SK-N-SH treated with all-trans-retinoic acid at 6 μM for 48 hours (cell line): Measurements from ENCODE around the gene ATP6V1C2.
A peak's percentile ranks its signal among the peaks of the same experiment; 100 is the strongest.
"Not testable (repeated sequence)": the region's sequence is repeated elsewhere in the genome, so short reads cannot be mapped to it uniquely, and the experiment has no call there.

Experiments used
- ATAC-seq: fragments of 200-7000 bp; cut with Tn5 transposase; 3 replicates; pipeline ENCODE4 v1.9.1; 2020; ENCODE audit warnings: mild to moderate bottlenecking, moderate library complexity
- CSDC2 ChIP-seq: fragments of 250-450 bp; sonication (Bioruptor Pico); IDR thresholded peaks from 2 replicates; pipeline ENCODE4 v1.5.0; 2020; ENCODE audit warnings: mild to moderate bottlenecking, moderate library complexity
- ISL1 ChIP-seq: fragments of 250-450 bp; sonication (Bioruptor Pico); IDR thresholded peaks from 2 replicates; pipeline ENCODE4 v2.1.2; 2022; ENCODE audit warnings: mild to moderate bottlenecking, moderate library complexity
- OSR1 ChIP-seq: fragments of 250-450 bp; sonication (Bioruptor Pico); IDR thresholded peaks from 2 replicates; pipeline ENCODE4 v1.8.0; 2022; ENCODE audit warnings: moderate library complexity, mild to moderate bottlenecking, inconsistent platforms
- TCF4 ChIP-seq: fragments of 250-450 bp; sonication (Bioruptor Pico); IDR thresholded peaks from 2 replicates; pipeline ENCODE4 v1.8.0; 2021; ENCODE audit warnings: mild to moderate bottlenecking, moderate library complexity, borderline replicate concordance
- TOX ChIP-seq: fragments of 250-450 bp; sonication (Bioruptor Pico); IDR thresholded peaks from 2 replicates; pipeline ENCODE4 v1.8.0; 2021; ENCODE audit warnings: mild to moderate bottlenecking, moderate library complexity, borderline replicate concordance
- ZFP30 ChIP-seq: fragments of 450-650 bp; formaldehyde crosslinking; IDR thresholded peaks from 2 replicates; pipeline ENCODE4 v1.5.0; 2022; ENCODE audit warnings: mild to moderate bottlenecking, moderate library complexity
- TF ChIP-seq, protein P1 (sequence below): fragments of 250-450 bp; sonication (Bioruptor Pico); IDR thresholded peaks from 2 replicates; pipeline ENCODE4 v1.5.1; 2021; ENCODE audit warnings: mild to moderate bottlenecking, moderate library complexity
- TF ChIP-seq, protein P2 (sequence below): fragments of 250-450 bp; sonication (Bioruptor Pico); IDR thresholded peaks from 2 replicates; pipeline ENCODE4 v1.5.0; 2020; ENCODE audit warnings: mild to moderate bottlenecking, moderate library complexity
- TF ChIP-seq, protein P3 (sequence below): fragments of 250-450 bp; sonication (Bioruptor Pico); IDR thresholded peaks from 2 replicates; pipeline ENCODE4 v1.8.0; 2020; ENCODE audit warnings: mild to moderate bottlenecking, moderate library complexity, borderline replicate concordance
- TF ChIP-seq, protein P4 (sequence below): fragments of 250-450 bp; sonication (Bioruptor Pico); IDR thresholded peaks from 2 replicates; pipeline ENCODE4 v1.8.0; 2021; ENCODE audit warnings: low read depth, mild to moderate bottlenecking, moderate library complexity, borderline replicate concordance

The ATP6V1C2 gene

DNA sequence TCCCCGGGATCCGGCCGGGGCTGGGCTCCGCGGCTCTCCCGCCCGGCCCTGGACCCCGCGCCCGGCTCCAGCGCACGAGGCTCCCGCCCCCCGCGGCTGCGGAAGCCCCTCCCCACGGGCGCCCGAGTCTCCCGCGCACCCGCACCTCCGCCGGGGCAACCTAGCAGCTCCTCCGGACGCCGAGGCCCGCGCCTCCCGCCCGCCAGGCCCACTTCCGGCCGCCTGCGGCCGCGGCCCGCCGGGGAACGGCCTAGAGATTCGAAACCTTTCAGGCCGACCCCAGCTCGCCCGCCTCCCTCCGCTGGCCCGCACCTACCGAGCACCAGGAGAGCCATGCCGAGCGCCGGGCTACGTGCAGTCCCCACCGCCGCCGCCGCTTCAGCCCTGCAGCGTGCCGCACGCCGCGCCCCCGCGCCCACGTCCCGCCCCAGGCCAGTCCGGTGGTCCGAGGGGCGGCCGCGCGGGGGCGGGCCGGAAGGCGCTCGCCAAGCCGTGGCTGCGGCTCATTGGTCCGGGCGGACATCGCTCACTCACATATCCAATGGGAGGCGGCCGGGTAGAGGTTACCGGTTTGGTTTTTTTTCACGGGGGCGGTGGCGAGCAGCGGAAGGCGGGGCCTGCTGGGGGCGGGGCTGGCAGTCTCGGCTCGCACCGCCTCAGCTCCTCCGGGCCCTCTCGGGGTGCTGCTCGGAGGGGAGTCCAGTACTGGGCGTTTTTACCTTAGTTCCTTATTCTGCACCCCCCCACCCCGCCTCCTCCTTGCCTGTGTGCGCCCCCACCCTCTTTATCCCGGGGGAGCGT lies 91.1 kb downstream of the ATP6V1C2 start, which contains the start of gene PDIA6:
Gene PDIA6 (minus strand): TSS at position 424 of the 801 bp plus-strand sequence. CDS start 89 bp downstream, at position 335.
- TF ChIP-seq, protein P1, sequence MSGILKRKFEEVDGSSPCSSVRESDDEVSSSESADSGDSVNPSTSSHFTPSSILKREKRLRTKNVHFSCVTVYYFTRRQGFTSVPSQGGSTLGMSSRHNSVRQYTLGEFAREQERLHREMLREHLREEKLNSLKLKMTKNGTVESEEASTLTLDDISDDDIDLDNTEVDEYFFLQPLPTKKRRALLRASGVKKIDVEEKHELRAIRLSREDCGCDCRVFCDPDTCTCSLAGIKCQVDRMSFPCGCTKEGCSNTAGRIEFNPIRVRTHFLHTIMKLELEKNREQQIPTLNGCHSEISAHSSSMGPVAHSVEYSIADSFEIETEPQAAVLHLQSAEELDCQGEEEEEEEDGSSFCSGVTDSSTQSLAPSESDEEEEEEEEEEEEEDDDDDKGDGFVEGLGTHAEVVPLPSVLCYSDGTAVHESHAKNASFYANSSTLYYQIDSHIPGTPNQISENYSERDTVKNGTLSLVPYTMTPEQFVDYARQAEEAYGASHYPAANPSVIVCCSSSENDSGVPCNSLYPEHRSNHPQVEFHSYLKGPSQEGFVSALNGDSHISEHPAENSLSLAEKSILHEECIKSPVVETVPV (CRISPR knock-in tag) = no peak
- TF ChIP-seq, protein P2, sequence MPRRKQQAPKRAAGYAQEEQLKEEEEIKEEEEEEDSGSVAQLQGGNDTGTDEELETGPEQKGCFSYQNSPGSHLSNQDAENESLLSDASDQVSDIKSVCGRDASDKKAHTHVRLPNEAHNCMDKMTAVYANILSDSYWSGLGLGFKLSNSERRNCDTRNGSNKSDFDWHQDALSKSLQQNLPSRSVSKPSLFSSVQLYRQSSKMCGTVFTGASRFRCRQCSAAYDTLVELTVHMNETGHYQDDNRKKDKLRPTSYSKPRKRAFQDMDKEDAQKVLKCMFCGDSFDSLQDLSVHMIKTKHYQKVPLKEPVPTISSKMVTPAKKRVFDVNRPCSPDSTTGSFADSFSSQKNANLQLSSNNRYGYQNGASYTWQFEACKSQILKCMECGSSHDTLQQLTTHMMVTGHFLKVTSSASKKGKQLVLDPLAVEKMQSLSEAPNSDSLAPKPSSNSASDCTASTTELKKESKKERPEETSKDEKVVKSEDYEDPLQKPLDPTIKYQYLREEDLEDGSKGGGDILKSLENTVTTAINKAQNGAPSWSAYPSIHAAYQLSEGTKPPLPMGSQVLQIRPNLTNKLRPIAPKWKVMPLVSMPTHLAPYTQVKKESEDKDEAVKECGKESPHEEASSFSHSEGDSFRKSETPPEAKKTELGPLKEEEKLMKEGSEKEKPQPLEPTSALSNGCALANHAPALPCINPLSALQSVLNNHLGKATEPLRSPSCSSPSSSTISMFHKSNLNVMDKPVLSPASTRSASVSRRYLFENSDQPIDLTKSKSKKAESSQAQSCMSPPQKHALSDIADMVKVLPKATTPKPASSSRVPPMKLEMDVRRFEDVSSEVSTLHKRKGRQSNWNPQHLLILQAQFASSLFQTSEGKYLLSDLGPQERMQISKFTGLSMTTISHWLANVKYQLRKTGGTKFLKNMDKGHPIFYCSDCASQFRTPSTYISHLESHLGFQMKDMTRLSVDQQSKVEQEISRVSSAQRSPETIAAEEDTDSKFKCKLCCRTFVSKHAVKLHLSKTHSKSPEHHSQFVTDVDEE (CRISPR knock-in tag) = peak; percentile 51; the same call in 1 of the 2 replicates
- peak; percentile 95 for ATAC-seq

DNA sequence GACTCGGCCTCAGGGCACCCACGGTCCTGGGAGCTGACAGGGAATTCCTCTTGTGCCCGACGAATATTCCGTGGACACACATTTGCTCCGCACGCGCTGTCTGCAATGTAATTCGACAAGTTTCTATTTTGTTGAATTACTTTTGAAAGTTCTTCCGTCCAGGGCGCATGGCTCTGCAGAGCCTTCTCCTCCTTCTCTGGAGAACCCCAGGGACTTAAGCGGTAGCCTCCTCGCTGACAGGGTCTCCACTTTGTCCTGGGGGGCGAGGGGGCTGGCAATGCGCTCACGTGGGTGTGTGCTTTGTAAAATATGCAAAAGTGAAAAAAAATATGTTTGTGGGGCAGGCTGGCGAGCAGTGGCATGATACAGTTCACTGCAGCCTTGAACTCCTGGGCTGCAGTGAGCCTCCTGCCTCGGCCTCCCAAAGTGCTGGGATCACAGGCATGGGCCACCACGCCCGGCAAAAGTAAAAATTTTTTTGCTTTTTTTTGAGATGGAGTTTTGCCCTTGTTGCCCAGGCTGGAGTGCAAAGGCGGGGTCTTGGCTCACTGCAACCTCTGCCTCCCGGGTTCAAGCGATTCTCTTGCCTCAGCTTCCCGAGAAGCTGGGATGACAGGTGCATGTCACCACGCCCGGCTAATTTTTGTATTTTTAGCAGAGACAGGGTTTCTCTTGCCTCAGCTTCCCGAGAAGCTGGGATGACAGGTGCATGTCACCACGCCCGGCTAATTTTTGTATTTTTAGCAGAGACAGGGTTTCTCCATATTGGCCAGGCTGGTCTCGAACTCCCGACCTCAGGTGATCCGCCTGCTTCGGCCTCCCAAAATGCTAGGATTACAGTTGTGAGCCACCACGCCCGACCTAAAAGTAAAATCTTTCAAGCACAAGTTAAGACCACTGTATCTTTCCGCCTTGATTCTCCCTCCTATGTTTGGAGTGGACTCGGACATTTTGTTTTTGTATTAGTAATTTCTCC lies 92.0 kb downstream of the ATP6V1C2 start:
- not testable (repeated sequence) for ATAC-seq

DNA sequence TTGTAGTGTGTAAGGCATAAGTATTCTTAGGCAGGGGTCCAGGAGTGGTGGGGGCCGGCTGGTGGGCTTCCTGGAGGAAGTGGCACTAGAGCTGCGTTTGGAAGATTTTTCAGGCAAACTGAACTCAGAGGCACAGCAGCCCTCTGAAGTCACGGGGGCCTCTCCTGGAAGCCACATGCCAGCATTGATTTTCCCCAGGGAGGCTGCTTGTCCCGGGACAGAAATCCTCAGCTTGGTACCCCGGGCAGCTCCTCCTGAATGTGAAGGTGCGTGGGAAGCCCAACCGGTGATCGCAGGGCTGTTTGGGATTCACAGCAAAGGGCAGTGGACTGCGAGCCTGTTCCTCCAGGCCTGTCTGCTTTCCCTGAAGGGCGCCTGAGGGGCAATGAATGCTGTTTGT lies 92.7 kb downstream of the ATP6V1C2 start:
- ATAC-seq = no peak
- TF ChIP-seq OSR1 (CRISPR knock-in tag) (no peak), TCF4 (CRISPR knock-in tag) (no peak), ZFP30 (no peak), ISL1 (CRISPR knock-in tag) (no peak), CSDC2 (CRISPR knock-in tag) (no peak), TOX (CRISPR knock-in tag) (no peak)
- TF ChIP-seq, protein P3, sequence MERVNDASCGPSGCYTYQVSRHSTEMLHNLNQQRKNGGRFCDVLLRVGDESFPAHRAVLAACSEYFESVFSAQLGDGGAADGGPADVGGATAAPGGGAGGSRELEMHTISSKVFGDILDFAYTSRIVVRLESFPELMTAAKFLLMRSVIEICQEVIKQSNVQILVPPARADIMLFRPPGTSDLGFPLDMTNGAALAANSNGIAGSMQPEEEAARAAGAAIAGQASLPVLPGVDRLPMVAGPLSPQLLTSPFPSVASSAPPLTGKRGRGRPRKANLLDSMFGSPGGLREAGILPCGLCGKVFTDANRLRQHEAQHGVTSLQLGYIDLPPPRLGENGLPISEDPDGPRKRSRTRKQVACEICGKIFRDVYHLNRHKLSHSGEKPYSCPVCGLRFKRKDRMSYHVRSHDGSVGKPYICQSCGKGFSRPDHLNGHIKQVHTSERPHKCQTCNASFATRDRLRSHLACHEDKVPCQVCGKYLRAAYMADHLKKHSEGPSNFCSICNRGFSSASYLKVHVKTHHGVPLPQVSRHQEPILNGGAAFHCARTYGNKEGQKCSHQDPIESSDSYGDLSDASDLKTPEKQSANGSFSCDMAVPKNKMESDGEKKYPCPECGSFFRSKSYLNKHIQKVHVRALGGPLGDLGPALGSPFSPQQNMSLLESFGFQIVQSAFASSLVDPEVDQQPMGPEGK (CRISPR knock-in tag) = no peak
- TF ChIP-seq, protein P4, sequence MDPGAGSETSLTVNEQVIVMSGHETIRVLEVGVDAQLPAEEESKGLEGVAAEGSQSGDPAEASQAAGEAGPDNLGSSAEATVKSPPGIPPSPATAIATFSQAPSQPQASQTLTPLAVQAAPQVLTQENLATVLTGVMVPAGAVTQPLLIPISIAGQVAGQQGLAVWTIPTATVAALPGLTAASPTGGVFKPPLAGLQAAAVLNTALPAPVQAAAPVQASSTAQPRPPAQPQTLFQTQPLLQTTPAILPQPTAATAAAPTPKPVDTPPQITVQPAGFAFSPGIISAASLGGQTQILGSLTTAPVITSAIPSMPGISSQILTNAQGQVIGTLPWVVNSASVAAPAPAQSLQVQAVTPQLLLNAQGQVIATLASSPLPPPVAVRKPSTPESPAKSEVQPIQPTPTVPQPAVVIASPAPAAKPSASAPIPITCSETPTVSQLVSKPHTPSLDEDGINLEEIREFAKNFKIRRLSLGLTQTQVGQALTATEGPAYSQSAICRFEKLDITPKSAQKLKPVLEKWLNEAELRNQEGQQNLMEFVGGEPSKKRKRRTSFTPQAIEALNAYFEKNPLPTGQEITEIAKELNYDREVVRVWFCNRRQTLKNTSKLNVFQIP (CRISPR knock-in tag) = no peak
- TF ChIP-seq, protein P1 (CRISPR knock-in tag) = no peak
- TF ChIP-seq, protein P2 (CRISPR knock-in tag) = no peak
